ENCODE results near the gene GRIK4. TPM values are rescaled to one million over a fixed set of nuclear protein-coding genes. Genes with fewer than 3 reads are reported as not detected.

The GRIK4 gene
- total and polyA plus RNA-seq, 7 donors = 0.04 to 0.11 (median 0.04) TPM; not detected in 4

DNA sequence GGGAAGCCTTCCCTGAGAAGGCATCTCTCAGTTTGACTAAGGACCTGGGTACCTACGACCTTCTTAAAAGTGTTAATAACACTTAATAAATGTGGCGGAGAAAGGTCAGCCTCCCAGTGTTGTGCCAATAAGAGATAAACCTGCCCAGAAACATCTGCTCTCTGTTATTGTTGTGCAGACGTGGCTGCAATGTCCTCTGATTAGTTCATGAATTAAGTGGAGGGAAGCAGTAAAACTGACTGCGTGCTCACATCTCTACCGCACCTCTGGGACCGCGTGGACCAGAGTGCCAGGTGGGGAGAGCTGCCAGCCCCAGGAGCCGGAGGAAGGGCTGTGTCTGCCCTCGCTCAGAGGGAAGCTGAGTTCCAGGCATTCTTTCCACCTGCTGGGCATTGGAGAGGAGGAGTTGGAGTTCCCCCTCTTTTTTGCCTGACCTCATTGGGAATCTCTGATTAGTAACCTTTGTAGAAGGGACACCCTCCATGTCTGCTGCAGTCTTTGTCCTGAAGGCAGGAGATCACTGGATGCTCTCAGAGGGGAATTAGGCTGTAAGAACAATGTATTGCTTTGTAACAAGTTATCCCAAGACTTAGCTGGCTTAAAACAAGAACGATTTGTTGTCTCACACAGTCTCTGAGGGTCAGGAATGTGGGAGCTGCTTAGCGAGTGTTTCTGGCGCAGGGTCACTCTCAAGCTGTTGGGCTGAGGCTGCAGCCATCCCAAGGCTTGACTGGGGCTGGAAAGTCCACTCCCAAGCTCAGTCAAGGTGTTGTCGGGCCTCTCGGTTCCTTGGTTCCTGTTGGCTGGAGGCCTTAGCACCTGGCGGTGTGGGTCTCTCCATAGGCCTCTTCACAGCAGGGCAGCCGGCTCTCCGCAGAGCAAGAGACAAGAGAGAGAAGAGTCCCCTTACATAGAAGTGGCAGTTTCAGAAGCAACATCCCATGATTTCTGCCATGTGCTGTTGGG, 264.7 kb downstream of the GRIK4 start:
- peaks cover 0 to 3% (median 0%) of the 10 kb centered on the region in 3 donors for H3K27me3 ChIP-seq (ENCODE audit: insufficient read depth in 3 of 3, low read length in 2 of 3)
- no peaks in the 10 kb centered on the region for H3K36me3 ChIP-seq (ENCODE audit: insufficient read depth in 1 of 2, low read depth in 1 of 2)
- H3K27ac ChIP-seq = no peak overlapping the region
- no peak for ATAC-seq
- intact Hi-C loops (cut with DNase I) = no loop called here
- no peaks in the 10 kb centered on the region for H3K9me3 ChIP-seq
- DNase-seq = no peak
- WGBS, 3 donors = 59 to 64% (median 61%) methylated on average over 17 of the region's 17 CpGs
- H3K4me3 ChIP-seq = no peak overlapping the region
- TF ChIP-seq, protein P1, sequence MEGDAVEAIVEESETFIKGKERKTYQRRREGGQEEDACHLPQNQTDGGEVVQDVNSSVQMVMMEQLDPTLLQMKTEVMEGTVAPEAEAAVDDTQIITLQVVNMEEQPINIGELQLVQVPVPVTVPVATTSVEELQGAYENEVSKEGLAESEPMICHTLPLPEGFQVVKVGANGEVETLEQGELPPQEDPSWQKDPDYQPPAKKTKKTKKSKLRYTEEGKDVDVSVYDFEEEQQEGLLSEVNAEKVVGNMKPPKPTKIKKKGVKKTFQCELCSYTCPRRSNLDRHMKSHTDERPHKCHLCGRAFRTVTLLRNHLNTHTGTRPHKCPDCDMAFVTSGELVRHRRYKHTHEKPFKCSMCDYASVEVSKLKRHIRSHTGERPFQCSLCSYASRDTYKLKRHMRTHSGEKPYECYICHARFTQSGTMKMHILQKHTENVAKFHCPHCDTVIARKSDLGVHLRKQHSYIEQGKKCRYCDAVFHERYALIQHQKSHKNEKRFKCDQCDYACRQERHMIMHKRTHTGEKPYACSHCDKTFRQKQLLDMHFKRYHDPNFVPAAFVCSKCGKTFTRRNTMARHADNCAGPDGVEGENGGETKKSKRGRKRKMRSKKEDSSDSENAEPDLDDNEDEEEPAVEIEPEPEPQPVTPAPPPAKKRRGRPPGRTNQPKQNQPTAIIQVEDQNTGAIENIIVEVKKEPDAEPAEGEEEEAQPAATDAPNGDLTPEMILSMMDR (IDR thresholded peaks at IDR 0.05) = no peak
- no peaks in the 10 kb centered on the region for H3K4me1 ChIP-seq

DNA sequence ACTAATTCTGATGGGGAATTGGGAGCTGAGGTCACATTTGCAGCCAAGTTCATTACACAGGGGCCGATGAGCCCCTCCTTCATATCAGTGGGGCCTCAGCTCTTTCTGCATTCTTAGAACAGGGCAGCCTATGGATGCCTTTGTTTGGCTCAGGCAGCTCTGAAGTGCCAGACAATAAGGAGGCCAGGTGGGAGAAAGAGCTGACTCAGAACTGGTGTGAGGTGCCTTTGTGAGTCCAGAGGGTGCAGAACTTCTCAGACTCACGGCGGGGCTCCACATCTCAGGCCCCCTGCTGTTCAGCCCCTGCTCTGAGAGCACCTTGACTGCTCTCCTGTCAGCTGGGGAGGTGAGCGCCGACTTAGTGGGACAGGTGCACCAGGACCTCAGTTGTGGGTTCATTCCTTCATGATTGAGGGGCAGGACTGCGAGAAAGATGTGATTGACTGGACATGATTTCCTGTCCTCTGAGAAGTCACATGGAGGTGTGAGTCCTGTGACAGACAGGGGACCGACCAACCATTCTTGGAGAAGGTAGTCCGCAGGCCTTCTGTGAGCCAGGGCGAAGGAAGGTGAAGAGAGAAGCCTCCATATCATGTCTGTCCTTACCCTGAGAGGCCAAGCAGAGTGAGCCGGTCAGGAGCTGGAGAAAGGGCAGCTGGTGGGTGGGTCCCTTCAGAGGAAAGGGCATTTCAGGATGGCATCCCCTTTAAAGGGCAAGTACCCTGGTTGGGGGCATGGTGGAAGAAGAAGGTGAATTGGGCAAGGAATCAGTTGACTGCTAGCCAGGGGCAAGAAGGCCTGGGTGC, 267.3 kb downstream of the GRIK4 start:
- Histone ChIP-seq H3K36me3 (ENCODE audit: insufficient read depth in 1 of 2, low read depth in 1 of 2) (no peaks in the 10 kb centered on the region), H3K27ac (no peak overlapping the region), H3K4me1 (no peaks in the 10 kb centered on the region), H3K27me3 (ENCODE audit: insufficient read depth in 3 of 3, low read length in 2 of 3) (no peaks in the 10 kb centered on the region), H3K4me3 (no peak overlapping the region), H3K9me3 (no peaks in the 10 kb centered on the region)
- no peak for DNase-seq
- intact Hi-C loops (cut with DNase I) = no loop called here
- 84 to 86% (median 84%) methylated on average over 10 of the region's 10 CpGs for WGBS, 3 donors
- TF ChIP-seq, protein P1 (IDR thresholded peaks at IDR 0.05) = no peak
- no peak for ATAC-seq

DNA sequence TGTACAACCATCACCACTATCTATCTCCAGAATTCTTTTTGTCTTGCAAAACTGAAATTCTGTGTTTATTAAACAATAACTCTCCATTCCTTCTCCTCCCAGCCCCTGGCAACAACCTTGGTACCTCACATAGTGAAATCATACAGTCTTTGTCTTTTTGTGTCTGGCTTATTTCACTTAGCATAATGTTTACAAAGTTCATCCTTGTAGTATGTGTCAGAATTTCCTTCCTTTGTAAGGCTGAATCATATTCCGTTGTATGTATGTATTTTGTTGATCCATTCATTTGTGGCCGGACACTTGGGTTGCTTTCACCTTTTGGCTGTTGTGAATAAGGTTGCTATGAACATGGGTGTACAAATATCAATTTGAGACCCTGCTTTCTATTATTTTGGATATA, 268.7 kb downstream of the GRIK4 start:
- peaks cover 0 to 6% (median 0%) of the 10 kb centered on the region in 3 donors for H3K27me3 ChIP-seq (ENCODE audit: insufficient read depth in 3 of 3, low read length in 2 of 3)
- WGBS, 3 donors = 68 to 85% (median 85%) methylated on average over 2 of the region's 2 CpGs
- no peaks in the 10 kb centered on the region for H3K9me3 ChIP-seq
- H3K36me3 ChIP-seq (ENCODE audit: insufficient read depth in 1 of 2, low read depth in 1 of 2) = no peaks in the 10 kb centered on the region
- no peak overlapping the region for H3K4me3 ChIP-seq
- ATAC-seq (no peak), DNase-seq (no peak)
- no peak overlapping the region for H3K27ac ChIP-seq
- intact Hi-C loops (cut with DNase I) = no loop called here
- H3K4me1 ChIP-seq = no peaks in the 10 kb centered on the region
- TF ChIP-seq, protein P1 (IDR thresholded peaks at IDR 0.05) = no peak

DNA sequence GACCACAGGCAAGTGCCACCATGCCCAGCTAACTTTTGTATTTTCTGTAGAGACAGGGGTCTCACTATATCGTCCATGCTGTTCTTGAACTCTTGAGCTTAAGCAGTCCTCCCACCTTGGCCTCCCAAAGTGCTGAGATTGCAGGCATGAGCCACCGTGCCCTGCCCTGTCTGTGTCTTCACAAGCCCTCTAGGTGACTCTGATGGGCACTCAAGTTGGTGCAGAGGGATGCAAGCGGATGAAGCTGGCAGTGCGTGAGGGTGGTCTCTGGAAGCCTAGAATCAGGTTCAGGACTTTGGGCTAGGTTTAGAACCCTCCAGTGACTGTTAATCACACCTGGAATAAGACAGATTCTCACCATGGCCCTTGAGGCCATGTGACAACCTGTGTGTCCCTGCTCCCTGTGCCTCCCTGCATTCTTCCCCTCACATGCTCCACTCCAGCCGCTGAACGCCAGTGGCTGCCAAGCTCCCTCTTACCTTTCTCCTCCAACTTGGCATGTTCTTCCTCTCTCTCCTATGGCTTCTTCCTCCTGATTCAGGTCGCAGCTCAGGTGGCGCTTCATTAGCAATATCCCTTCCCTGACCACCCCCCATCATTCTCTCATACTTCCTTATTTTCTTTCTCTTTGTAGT, 270.1 kb downstream of the GRIK4 start:
- TF ChIP-seq, protein P1 (IDR thresholded peaks at IDR 0.05) = no peak
- Histone ChIP-seq H3K36me3 (ENCODE audit: insufficient read depth in 1 of 2, low read depth in 1 of 2) (no peaks in the 10 kb centered on the region), H3K4me1 (no peaks in the 10 kb centered on the region), H3K9me3 (no peaks in the 10 kb centered on the region), H3K27ac (no peak overlapping the region), H3K27me3 (ENCODE audit: insufficient read depth in 3 of 3, low read length in 2 of 3) (peaks cover 0 to 14% (median 0%) of the 10 kb centered on the region in 3 donors), H3K4me3 (no peak overlapping the region)
- WGBS, 3 donors = 88 to 96% (median 89%) methylated on average over 8 of the region's 8 CpGs
- intact Hi-C loops (cut with DNase I) = no loop called here
- DNase-seq = no peak
- no peak for ATAC-seq
